NCI-H1048 (cell line): ENCODE results near the gene AP3D1.

ENCODE experiments used
- DNase-seq: peaks from one replicate; lab custom pipeline; 2025; lab: John Stamatoyannopoulos, UW

The AP3D1 gene

DNA sequence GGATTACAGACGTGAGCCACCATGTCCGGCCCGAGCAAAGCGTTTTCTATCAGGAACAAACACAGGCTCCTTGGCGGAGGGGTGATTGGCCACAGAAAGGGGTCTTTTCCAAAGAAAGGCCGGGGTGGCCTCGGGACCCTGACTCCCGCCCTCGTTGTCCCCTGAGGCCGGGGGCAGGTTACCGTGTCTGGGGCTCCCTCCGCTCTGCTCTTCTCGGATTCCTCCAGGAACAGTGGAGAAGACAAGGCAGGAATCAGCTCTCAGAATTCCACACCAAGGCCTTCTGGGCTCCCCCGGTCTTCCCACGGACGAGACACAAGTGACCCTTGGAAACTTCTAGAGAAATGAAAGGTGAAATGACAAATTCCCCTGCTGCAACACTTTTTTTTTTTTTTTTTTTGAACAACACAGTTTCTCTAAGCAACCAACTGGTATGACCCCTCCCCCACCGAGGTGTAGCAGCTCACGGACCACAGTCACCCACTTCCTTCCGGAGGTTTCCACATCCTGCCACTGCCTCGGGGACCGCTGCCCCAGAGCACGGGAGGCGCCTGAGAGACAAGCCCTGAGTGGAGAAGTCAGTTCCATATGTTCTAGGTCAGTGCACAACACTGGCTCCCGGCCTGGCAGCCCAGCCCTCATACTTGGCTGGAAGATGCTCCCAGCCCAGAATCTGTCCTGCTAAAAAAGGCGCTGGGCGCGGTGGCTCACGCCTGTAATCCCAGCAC lies 66.2 kb downstream of the AP3D1 start:
- no peak for DNase-seq

DNA sequence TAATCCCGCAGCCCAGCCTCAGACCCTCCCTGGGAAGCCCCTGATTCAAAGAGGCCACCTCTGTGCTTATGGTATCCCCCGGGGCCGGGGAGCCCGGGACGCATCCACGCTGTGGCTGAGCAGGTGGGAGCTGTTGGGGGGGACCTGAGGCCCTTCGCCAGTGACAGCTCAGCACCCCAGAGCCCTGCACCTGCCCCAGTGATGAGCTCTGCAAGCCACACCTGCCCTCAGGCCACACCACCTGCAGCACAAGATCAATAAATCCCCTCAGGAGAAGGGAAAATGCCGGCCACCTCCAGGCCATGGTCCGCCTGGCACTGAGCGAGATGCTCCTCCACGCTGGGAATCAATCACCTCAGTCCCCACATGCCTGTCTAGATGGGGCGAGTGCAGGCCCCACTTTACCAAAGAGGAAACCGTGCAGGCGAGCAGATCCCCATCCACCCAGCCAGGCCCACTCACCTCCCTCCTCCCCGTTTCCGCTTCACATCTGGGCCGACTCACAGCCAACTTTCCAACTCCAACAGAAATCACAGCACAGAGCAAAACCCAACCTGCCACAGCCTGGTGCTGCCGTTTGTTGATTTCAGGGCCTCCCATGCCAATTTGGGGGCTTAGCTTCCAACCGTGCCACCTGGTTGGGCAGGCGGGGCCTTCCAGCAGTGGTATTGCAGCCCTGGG lies 68.1 kb downstream of the AP3D1 start:
- no peak for DNase-seq

DNA sequence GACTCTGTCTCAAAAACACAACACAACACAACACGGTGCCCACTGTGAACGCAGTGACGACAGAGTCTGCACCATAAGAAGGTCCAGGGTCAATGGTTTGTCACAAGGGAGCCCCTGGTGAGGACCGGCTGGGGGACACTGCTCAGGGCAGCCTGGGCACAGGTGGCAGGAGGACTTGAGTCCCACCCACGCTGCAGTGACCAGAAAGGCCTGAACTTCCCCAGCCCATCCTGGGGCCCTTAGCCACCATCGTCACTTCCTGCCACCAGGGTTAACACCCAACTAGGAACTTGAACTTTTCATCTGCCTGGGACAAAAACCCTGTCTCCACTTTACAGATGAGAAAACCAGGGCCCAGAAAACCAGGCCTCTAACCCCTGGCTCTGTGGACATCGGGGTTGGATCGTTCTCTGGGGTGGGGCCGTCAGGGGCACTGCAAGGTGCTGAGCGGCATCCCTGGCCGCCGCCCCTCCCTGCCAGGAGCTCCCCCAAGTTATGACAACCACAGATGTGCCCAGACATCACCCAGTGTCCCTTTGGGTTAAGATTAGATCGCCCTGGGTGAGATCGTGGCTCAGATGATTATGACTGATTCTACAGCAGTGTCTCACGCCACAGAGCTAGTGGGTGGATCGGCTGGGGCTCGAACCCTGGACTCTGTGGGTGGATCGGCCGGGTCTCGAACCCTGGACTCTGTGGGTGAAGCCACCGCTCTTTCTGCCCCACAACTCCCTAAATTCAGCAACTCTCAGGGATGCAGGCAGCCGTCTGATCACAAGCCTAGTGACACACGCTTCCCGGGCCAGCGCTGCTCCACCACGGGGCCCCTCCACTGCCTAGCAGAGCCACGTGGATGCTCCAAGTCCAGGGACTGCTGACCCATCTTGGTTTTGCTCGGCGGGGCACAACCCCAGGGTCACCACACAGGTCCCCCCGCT lies 69.2 kb downstream of the AP3D1 start:
- DNase-seq = no peak

DNA sequence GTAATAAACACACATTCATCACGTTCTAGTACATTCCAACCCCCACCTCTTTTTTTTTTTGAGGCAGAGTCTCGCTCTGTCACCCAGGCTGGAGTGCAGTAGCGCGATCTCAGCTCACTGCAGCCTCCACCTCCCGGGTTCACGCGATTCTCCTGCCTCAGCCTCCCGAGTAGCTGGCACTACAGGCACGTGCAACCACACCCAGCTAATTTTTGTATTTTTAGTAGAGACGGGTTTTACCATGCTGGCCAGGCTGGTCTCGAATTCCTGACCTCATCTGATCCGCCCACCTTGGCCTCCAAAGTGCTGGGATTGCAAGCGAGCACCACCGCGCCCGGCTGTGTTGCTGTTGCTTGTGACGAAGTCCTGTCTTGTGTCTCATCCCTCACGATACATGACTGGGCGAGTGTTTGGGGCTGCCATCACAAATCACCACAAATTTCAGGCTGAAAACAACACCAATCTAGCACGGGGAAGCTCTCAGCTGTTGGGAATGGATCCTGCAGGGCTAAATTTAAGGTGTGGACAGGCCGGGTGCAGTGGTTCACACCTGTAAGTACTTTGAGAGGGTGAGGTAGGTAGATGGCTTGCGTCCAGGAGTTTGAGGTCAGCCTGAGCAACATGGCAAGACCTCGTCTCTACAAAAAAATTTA lies 70.9 kb downstream of the AP3D1 start:
- DNase-seq = no peak

DNA sequence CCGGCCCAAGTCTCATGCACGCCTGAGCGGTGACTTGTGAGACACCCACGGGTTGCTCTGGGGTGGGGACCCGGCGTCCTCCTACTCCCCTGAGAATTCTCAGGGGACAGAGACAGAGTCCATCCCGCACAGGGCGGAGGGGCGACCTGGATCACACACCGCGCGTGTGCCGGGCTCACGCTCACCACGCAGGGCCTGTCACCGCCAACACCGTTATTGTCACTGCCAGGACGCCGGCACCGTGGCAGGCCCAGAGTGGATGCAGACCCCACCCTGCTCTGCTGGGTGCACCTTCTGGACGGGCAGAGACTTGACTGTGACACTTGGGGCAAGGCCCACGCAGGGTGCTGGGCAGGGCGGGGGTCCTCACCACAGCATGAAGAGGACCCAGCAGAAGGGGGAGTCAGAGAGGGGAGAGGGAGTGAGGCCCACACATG lies 71.5 kb downstream of the AP3D1 start:
- DNase-seq = no peak

DNA sequence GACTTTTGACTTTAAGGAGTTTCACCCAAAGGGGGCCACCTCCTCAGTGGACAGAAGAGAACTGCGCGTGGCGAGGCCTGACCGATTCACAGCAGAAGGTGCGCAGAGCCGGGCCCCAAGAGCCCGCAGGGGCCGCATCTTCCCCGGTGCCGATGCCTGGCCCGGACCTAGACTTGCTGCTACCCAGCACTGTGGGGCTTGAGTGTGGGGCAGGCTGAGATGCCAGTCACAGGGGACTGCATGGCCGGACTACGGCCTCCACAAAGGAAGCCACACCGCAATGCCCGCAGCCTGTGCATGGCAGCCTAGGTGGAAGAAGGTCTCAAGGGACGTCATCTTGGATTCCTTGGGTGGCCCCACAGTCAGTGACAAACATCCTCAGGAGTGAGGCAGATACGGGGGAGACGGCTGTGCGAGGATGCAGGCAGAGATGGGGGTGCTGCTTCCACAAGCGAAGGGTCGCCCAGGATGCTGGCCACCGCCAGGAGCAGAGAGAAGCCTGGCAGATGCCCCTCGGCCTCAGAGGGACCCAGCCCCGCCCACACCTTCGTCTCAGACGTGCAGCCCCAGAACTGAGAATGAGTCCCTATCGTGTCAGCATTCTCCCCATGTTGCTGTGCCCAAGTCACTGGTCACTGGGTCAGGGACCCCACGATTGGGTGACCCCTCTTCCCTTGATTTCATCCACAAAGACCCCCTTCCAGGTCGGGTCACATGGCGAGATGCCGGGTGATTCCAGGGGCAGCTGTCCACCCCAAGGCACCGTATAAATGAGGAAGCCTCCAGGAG lies 72.1 kb downstream of the AP3D1 start:
- DNase-seq = no peak

DNA sequence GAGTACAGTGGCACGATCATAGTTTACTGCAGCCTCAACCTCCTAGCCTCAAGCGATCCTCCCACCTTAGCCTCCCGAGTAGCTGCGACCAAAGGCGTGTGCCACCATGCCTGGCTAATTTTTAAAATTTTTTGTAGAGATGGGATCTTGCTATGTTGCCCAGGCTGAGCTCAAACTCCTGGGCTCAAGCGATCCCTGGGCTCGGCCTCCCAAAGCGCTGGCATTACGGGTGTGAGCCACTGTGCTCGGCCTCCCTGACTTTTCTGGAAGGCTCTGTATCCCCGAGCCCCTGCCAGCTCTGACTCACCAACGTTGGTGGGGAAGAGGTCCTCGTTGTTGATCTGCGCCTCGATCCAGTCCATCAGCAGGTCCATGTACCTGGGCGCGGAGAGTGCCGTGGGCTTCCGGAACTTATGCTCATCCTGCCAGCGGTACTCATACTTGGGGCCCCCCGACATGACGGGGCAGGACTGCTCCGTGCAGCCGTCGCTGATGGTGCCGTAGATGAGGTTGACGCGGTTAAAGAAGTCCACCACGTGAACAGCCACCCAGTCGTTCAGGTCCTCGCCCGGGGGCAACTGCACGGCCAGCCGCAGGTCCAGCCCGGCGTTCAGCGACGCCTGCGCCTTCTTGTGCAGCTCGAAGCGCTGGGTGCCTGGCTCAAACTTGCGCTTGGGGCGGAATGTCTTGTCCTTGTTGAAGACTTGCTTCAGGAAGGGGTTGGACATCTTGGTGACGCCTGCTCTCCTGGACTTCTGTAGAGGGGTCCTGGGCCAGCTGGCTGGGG lies 73.3 kb downstream of the AP3D1 start:
- no peak for DNase-seq

DNA sequence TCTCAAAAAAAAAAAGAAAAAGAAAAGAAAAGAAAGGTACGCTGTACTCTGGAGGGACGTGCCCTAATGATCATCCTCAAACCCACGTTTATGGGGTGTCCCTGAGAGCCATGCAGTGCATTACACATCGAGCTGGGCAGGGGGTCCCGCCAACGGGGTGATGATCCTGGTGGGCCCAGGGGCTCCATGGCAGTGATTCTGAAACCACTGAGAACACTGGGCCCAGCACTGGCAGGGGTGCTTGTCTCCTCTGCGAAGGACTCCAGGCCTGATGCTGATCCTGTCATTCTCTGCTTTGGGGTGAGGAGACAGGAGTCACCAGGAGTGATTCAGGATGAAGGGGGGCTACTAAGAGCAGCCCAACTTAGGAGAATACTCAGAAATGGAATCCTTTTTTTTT lies 74.0 kb downstream of the AP3D1 start:
- no peak for DNase-seq

DNA sequence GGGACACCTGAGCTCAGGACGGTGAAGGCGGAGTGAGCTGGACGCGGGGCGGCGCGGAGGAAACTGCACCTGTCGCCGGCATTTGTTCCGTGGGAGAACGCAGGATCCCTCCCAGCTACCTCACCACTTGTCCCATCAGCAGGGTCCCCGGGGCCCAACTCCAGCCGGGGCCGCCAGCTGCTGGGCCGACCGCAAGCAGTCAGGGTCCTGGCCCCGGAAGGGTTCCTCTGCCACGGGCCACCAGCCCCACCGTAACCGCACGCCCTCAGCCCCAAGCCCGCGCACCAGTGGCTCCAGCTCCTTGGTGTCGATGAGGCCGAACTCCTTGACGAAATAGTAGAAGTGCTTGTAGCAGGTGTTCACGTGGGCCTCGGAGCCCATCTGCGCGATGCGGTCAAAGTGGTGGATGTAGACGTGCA lies 74.8 kb downstream of the AP3D1 start:
- DNase-seq = no peak

DNA sequence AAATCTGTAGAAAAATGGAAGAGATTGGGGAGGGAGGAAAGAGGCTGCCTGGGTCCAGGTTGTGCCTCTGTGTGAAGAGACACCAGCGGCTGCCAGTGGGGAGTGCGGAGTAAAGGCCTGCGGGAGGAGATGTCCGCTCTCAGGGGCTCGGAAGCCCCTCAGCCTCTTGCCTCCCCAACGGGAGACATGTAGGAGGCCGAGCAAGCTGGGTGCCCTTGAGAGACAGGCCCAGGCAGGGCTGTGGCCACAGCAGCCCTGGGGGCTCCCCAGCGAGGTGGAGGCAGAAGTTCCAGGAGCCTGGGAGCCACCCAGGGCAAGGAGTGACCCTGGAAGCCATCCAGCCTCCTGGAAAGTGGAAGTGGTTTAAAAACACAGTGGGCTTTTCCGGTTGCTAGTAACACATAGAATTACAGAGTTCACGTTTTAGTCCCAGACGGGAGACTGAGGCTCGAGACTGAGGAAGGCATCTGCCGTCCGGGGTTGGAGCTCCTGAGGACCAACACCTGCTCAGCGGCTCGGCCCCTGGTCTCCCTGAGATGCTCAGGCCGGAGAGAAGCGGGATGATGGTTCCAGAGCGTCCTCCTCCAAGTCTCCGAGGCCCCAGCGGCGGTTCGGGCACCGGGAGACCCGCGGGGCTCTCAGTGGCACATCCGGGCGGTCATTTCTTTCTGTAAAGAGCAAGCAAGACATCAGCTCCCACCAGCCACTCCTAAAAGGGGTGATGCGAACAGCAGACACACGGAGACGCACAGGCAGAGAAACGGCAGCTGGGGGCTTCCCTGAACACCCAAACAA lies 78.4 kb downstream of the AP3D1 start:
- no peak for DNase-seq

DNA sequence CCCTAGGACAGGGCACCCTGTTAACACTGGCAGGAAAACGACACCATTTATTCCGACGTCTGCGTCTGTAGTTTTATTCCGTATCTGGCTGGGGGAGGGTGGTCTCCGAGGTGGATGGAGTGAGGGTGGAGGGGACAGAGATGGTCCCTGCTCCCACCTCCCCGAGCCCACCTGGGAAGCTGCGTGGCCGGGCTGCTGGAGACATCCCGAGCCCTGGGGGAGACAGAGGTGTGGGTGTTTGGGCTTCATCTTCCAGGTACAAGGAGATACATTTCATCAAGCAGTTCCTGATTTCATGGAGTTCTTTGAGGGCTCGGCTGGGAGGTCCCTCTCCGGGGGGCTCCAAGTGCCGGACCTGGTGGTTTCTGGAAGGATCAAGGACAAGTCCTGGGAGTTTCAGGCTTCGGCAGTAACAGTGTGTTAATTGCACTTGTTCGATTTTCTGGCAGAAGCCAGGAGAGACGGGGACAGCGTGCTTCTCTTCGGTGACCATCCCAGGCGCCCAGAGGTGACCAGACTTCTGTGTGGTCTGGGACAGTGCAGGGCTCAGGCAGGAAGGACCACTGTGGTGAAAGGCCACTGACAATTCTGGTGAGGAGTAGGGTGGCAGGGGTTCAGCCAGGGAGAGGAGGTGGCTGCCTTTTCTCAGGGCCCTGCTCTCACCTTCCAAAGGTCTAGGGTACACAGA lies 80.2 kb downstream of the AP3D1 start:
- no peak for DNase-seq

DNA sequence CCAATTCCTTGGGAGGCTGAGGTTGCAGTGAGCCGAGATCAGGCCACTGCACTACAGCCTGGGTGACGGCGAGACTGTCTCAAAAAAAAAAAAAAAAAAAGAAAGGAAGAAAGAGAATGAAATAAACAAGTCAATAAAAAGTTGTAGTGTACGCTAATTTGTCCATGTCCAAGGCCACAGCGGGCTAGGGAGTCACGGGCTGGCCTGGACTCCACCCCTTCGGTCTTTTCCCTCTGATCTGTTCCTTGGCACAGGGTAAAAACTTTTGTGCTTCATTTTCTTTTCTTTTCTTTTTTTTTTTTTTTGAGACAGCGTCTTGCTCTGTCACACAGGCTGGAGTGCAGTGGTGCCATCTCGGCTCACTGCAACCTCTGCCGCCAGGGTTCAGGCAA lies 80.9 kb downstream of the AP3D1 start:
- DNase-seq = no peak

DNA sequence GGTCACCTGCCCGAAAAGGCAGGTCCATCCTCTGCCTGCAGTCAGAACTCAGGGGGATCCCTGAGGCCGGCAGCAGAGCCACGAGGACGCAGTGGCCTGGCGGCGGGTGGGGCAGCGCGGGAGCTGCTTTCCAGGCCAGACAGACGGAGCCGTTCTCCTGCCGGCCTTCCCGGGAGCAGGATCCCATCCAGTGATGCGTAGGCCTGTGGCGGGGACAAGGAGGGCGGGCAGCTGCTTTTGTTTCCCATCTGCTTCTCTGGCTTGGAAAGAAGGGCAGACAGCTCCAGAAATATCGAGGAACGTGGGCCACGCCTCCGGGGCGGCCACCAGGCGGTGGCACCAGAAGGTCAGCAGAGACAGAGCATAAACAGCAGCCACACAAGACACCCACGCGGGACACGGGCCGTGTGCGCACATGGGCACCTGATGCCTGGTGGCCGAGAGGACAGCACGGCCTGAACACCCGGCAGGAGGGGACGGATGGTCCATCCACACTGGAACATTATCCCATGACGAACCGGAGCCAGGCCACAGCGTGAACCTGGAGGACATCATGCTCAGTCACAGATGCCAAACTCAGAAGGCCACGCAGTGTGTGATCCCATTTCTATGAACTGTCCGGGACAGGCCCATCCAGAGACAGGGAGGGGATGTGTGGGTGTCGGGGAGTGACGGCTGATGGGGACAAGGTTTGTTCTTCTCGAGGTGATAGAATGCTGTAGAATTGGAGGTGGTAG lies 86.4 kb downstream of the AP3D1 start:
- DNase-seq = no peak

DNA sequence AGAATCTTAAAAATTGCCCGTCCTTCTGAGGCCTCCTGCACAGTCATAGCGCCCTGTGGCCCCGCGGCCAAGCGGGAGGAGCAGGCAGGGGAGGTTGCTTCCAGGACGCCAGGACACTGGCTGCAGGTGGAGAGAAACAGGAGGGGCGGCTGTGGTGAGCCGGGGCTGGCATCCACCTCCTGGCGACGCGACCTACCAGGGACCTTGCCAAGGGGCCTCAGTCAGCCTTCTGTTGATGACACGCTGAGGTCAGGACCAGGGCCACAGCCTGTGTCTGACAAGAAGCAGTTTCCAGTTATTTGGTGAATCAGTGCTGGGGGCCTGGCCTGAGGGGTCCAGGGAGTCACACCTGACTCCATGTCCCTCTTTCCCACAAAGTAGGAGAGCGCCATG lies 87.0 kb downstream of the AP3D1 start:
- DNase-seq = no peak

DNA sequence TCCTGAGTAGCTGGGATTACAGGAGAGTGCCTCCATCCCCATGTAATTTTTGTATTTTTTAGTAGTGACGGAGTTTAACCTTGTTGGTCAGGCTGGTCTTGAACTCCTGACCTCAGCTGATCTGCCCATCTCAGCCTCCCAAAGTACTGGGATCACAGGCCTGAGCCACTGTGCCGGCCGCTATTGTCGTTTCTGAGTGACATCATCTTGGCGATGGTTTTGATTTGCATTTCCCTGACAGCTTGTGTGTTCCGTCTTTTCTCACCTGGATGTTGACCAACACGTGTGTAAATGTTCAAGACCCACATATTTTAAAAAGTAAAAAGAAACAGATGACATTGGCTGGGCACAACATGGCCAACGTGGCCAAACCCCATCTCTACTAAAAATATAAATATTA lies 87.5 kb downstream of the AP3D1 start:
- DNase-seq = no peak

DNA sequence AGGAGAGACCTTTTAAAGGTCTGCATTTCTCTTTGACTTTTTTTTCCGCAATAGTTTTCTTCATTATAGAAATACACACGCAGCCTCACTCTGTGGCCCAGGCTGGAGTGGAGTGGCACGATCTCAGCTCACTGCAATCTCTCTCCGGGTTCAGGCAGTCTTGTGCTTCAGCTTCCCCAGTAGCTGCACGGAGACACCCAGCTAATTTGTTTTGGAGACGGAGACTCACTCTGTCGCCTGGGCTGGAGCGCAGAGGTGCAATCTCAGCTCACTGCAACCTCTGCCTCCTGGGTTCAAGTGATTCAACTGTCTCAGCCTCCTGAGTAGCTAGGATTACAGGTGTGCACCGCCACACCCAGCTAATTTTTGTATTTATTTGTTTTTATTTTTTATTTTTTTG lies 88.6 kb downstream of the AP3D1 start:
- no peak for DNase-seq

DNA sequence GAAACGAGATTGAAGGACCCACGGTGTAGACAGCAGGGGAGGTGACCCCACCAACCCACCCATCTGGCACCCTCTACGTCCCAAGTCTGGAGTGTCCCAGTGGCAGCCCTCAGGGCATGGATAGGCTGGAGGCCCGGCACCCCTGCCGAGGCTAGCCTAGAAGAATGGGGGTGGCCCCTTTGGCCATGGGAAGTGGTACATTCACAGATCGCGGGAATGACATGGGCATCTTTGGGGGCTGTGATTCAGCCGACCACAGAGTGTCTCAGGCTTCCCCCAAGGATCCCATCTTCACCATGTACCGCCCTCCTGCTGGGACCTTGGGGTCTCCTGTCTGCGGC lies 89.0 kb downstream of the AP3D1 start:
- DNase-seq = no peak
